GM21825 (cell line): Measurements from ENCODE around the gene GRK1.
"Not testable (repeated sequence)": the region's sequence is repeated elsewhere in the genome, so short reads cannot be mapped to it uniquely, and the experiment has no call there.

Source experiments
- ATAC-seq: cut with Tn5 transposase; IDR thresholded peaks from one replicate; pipeline ENCODE4 v1.9.1; 2021; ENCODE audit warnings: mild to moderate bottlenecking, moderate library complexity; ENCODE audit not compliant: unreplicated experiment

Gene GRK1

GRCh38 chr13:113664751-113665596 lies 2.0 kb upstream of the GRK1 start:
- ATAC-seq: no peak

- ATAC-seq: no peak
These were observed 1.3 kb upstream of the GRK1 start for GRCh38 chr13:113665597-113666328.

- ATAC-seq: no peak
These were observed 719 bp upstream of the GRK1 start for GRCh38 chr13:113666329-113666670.

GRCh38 chr13:113667771-113668490 lies 912 bp downstream of the GRK1 start:
- ATAC-seq: no peak

- ATAC-seq: no peak
These were observed 1.5 kb downstream of the GRK1 start for GRCh38 chr13:113668491-113668971.

GRCh38 chr13:113669231-113669754 lies 2.3 kb downstream of the GRK1 start:
- ATAC-seq: no peak

GRCh38 chr13:113669755-113670341 lies 2.8 kb downstream of the GRK1 start:
- ATAC-seq: no peak

- ATAC-seq: no peak
These were observed 3.5 kb downstream of the GRK1 start for GRCh38 chr13:113670541-113670940.

- no peak for ATAC-seq
These were observed 4.3 kb downstream of the GRK1 start for GRCh38 chr13:113671066-113672001.

GRCh38 chr13:113672002-113672651 lies 5.1 kb downstream of the GRK1 start:
- no peak for ATAC-seq

GRCh38 chr13:113722921-113723320 lies 55.9 kb downstream of the GRK1 start:
- ATAC-seq: no peak

GRCh38 chr13:113723410-113724015 lies 56.5 kb downstream of the GRK1 start:
- no peak for ATAC-seq

GRCh38 chr13:113724016-113724758 lies 57.2 kb downstream of the GRK1 start:
- no peak for ATAC-seq

GRCh38 chr13:113724780-113725315 lies 57.8 kb downstream of the GRK1 start:
- ATAC-seq: peak; percentile 85

GRCh38 chr13:113725329-113726105 lies 58.5 kb downstream of the GRK1 start:
- ATAC-seq: not testable (repeated sequence)

- not testable (repeated sequence) for ATAC-seq
These were observed 59.2 kb downstream of the GRK1 start for GRCh38 chr13:113726106-113726821.
